H4 (cell line): Measurements from ENCODE around the gene INO80. TPM values are rescaled to one million over a fixed set of nuclear protein-coding genes. Genes with fewer than 3 reads are reported as not detected.
A peak's percentile ranks its signal among the peaks of the same experiment; 100 is the strongest.

Source experiments
- DNase-seq: peaks from one replicate; pipeline ENCODE4 v3.0.0-alpha.2; 2015; ENCODE audit warnings: low spot score
- total RNA-seq: library from RNA; depleted of rRNA; stranded (reverse); fragments of >200 nt; shearing (Covaris generic); gene quantifications from 2 replicates; pipeline ENCODE4 v1.2.3, GENCODE V29; 2014

The INO80 gene
- total RNA-seq, 1 experiment from 2014 or later = 11.4 TPM

DNA sequence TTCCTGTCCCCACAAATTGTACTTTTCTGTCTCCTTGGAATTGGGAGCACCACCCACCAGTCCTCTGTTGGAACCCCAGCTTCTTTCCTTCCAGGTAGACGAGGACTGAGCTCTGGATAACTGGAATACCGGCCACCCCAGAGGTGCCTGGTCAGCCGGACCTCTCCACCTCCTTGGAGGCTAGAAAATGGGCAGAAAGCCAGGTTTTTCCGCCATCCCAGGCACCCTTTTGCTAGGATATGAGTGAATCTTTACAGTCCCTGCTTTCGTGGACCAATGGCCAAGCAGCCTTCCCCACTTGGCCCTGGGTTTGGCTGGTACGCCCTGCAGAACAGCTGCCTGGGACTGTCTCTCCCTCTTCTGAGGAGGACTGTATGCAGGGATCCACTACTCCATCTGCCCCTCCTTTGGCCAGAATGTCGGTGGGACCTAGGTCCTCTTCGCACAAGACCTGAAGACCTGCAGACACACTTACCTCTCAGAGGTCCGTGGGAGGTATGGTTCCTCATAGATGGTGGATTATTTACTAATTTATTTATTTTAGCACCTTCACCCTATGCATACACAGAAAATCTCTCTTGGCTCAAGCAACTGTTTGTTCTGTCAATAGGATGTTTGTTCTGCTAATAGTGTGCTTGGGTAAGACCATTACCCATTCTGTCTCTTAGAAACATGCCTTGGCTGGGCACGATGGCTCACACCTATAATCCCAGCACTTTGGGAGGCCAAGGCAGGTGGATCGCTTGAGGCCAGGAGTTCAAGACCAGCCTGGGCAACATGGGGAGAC lies 171.4 kb downstream of the INO80 start:
- no peak for DNase-seq

GRCh38 chr15:40943764-40944365 lies 172.2 kb downstream of the INO80 start:
- no peak for DNase-seq

- no peak for DNase-seq
Observed at GRCh38 chr15:40942878-40943277, 173.2 kb downstream of the INO80 start.

DNA sequence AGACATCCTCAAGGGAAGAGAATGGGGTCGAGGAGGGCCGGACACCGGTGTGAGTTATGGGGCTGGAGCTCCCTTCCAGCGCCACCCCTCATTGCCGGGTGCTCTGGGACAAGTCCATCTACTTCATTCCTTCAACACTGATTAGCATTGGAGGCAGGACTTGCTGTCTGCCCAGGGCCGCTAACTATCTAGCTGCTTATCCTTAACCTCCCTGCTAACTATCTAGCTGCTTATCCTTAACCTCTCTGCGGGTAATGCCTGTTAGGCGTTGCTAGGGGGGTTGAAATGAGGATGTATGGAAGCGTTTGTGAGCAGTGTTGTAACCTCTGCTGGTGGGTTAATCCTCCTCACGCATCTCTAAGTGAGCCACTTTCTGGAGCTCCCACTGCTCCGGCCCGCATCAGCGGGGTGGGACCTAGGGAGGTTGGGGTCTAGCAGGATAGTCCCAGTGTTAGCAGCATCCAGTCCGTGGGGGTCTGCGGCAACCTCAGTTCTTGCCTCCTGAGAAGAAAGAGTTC lies 173.7 kb downstream of the INO80 start:
- DNase-seq = no peak

GRCh38 chr15:40941528-40942336 lies 174.3 kb downstream of the INO80 start:
- DNase-seq = peak; percentile 53

- DNase-seq = no peak
Observed at GRCh38 chr15:40941068-40941527, 175.0 kb downstream of the INO80 start.

DNA sequence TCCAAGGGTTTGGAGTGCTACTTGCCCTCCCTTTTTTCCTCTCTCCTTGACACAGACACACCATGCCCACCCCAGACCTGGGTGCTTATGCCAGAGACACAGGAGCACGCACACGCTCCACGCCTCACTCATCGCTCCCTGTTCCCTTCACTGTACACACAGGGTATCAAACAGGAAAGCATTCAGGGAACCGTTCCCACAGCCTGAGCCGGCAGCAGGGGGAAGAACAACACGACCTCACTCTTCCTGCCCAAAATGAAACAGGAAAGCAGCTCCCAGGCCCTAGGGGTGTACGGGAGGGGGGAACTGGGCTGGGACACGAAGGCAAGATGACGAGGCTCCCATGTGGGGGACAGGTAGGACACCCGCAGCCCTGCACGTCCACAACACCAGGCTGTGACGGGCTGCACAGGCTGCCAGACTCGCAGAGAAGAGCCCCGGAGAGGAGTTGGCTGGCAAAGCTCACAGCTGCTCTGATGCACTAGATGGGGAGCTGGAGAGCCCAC lies 175.7 kb downstream of the INO80 start:
- DNase-seq = no peak

DNA sequence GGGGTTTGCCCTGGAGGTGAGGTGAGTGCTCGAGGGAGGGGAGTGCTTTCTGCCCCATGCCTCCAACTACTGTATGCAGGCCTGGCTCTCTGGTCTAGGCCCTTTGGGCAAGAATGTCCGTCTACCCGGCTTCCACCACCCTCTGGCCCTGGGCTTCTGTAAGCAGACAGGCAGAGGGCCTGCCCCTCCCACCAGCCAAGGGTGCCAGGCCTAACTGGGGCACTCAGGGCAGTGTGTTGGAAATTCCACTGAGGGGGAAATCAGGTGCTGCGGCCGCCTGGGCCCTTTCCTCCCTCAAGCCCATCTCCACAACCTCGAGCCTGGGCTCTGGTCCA lies 177.6 kb downstream of the INO80 start:
- DNase-seq = no peak

- DNase-seq = peak; percentile 73
Observed at GRCh38 chr15:40937762-40938535, 178.1 kb downstream of the INO80 start.

DNA sequence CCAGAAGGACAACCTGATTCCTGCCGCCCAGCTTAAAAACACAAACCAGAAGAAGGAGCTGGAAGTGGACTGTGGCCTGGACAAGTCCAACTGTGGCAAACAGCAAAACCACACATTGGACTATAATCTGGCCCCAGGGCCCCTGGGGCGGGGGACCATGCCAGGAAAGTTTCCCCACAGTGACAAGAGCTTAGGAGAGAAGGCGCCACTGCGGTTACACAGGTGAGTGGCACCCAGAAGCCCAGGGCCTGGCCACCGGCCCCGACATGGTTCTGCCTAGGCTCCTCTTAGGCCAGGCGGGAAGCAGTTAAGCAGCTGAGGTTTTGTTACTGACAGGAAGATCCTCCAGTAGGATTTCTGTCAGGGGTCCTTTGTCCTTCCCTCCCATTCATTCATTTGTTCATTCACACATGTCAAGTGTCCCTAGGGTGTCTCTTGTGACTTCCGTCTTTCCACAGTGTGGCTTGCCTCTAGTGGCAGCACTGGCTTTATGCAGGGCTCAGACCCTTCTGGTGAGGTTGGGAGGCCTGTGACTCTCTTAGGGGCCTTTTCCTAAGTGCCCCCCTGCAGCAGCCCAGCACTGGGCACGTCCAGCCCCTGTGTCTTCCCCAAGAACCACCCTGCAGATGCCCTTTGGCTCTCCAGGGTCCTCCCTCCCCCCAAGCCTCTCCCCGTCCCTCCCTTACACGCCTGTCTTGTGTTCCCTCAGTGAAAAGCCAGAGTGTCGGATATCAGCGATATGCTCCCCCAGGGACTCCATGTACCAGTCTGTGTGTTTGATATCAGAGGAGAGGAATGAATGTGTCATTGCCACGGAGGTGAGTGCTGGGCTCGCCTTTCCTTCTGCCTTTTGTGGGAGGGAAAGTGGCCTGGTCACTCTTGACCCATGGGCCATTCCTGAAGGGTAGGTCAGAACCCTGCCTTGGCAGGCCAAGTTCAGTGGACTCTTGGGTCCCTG lies 179.1 kb downstream of the INO80 start:
- no peak for DNase-seq

DNA sequence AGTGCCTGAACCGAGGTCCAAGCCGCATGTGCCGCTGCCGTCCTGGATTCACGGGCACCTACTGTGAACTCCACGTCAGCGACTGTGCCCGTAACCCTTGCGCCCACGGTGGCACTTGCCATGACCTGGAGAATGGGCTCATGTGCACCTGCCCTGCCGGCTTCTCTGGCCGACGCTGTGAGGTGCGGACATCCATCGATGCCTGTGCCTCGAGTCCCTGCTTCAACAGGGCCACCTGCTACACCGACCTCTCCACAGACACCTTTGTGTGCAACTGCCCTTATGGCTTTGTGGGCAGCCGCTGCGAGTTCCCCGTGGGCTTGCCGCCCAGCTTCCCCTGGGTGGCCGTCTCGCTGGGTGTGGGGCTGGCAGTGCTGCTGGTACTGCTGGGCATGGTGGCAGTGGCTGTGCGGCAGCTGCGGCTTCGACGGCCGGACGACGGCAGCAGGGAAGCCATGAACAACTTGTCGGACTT lies 179.8 kb downstream of the INO80 start:
- DNase-seq = no peak

DNA sequence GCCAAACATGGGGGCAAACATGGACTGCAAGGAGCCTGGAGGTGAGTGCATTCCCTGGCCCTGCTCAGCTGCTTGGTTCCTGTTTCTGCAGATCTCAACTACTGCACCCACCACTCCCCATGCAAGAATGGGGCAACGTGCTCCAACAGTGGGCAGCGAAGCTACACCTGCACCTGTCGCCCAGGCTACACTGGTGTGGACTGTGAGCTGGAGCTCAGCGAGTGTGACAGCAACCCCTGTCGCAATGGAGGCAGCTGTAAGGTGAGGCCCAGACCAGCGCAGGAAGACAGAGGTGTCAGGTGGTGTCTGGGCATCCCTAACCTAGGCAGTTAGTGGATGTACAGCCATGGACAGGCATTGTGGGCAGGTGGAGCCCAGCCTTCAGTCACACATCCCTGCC lies 181.6 kb downstream of the INO80 start:
- DNase-seq = no peak

DNA sequence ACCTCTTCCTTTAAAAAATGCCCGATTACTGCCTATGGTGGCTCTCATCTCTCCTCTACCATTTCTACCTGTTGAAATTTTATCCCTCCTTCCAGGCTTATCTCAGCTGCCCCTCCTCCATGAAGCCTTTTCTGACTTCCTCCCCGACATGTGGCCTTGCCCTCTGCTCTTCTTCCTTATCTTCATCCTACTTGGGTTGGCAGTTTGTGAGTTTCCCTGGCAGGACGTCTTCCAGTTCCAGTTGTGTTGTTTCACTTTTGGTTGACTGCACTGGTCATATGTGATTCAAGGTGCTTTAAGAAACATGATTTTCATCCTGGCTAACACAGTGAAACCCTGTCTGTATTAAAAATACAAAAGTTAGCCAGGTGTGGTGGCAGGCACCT lies 182.6 kb downstream of the INO80 start:
- DNase-seq = no peak

DNA sequence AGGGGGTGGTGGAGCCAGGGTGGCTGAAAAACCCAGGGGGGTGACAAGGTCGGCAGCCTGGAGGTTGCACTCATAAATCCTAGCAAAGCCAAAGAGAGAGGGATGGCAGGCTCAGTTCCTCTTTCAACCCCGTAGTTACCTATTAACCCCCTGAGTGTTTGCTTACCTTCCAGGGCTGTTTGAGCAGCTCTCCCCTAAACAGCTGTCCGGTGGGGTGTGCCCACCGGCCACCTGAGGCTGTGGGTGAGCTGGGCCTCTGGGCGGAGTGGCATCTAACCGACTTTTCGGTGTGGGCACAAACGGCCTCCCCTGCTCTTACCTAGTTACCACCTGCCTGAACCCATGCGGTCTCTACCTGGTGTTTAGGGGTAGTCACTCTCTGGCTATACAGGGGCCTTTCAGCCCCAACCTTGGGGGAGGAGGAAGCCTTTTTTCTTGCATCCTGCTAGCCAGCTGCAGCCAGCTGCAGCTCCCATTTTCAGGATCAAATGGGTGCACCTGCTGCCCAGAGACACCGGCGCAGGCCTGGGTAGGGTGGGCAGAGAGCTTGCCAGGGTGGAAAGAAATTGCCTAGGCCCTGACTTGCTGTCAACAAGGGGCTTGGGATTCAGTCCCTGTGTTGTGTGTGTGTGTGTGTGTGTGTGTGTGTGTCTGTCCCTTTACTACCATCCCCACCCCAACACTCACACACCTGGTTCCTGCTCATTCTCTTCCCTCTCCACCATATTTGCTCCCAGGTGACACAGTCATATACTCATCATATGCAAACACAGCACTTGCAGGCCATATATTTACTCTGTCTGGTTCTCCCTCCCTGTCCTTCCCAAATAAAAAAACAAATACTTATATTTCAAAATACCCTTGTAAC lies 183.2 kb downstream of the INO80 start:
- DNase-seq = no peak

DNA sequence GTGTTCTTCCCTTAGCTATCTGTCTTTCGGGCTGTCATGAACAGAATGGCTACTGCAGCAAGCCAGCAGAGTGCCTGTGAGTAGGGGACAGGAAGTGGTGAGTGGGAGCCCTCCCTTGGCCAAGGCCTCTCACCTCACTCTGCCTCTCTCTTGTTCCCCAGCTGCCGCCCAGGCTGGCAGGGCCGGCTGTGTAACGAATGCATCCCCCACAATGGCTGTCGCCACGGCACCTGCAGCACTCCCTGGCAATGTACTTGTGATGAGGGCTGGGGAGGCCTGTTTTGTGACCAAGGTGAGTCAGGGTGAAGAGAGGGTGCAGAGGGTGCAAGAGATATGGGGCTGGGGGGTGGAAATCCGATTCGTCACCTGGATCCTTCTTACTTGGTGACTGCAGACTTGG lies 183.9 kb downstream of the INO80 start:
- no peak for DNase-seq

DNA sequence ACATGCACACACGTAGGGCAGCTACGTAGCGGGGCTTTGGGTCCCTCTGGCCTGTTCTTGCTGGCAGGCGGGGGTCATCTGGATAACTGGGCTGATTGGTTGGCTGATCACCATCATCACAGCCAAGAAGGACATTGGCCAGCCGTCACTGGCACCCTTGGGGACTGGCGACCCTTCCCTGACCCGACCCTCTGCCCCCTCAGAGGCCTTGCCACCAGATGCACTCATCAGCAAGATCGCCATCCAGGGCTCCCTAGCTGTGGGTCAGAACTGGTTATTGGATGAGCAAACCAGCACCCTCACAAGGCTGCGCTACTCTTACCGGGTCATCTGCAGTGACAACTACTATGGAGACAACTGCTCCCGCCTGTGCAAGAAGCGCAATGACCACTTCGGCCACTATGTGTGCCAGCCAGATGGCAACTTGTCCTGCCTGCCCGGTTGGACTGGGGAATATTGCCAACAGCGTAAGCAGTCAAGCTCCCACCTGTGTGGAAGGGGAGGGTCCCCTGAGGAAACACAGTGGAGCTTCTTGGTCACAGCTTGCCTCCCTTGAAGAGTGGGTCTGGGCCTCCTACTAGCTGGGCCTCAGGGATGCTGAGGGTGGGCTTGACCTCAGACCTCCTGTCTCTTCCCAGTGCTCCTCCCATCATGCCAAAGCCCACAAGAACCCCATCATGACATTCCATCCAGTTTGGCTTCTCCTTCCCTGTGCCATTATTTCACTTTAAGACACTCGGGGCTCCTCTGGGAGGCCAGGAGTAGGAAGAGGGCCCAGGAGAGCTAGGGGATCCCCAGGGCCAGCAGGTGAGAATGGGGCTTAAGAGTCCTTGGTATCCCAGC lies 184.6 kb downstream of the INO80 start:
- no peak for DNase-seq

DNA sequence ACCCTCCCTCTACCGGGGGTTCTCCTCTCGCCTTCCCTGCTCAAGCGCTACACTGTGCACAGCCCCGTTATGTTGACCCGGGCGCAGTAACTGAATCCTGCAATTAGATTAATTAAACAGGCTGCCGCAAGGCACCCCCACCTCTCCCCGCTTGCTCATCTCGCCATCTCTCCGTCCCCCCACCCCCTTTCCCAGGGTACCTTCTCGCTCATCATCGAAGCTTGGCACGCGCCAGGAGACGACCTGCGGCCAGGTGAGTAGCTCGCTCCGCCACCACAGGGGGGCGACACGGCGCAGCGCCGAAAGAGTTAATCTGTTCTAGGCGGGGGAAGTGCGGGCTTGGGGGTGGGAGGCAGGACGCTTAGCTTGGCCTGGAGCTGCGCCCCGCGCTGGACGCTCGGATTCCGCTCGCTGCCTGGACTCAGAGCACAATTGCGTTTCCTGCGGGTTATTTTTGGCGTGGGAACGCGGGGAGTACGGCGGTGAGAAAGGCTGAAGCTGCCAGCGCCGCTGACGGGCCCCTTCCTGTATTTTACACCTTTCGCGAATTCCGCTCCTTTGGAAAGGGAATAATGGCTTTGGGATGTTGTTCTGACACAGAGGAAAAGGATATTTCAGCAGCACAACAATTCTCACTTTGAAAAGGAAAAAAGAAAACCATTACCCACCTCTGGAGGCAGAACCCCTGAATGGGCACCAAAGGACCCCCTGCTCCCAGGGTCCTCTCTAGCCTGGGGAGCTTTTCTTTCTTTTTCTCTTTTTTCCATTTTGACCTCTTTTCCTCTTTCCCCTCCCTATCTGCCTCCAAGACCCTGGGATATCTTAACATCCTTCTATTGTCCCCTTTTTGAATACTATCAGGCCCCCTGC lies 185.4 kb downstream of the INO80 start:
- no peak for DNase-seq
